DND-41 (cell line): ENCODE data around the gene SRRM4.

Experiments used
- CTCF ChIP-seq: IDR thresholded peaks from 2 replicates; pipeline ENCODE4 v1.5.1; 2012; ENCODE audit warnings: borderline replicate concordance, low read length, moderate library complexity, mild to moderate bottlenecking; ENCODE audit not compliant: poor library complexity, severe bottlenecking; ENCODE audit errors: extremely low read depth
- EZH2 ChIP-seq: IDR thresholded peaks from 3 replicates; pipeline ENCODE4 v1.6.1; 2012; ENCODE audit warnings: borderline replicate concordance, low read depth, mild to moderate bottlenecking, moderate library complexity, low read length, inconsistent platforms; ENCODE audit not compliant: severe bottlenecking

GRCh38 chr12:119175081-119175480, 193.7 kb downstream of the SRRM4 start:
- TF ChIP-seq CTCF (no peak), EZH2 (no peak)
